Liver (tissue), 9 donors: ENCODE measurements around the gene ELOA. TPM values are rescaled to one million over a fixed set of nuclear protein-coding genes. Genes with fewer than 3 reads are reported as not detected.

ENCODE experiments used
- DNase-seq: peaks from one replicate; pipeline ENCODE4 v3.0.0-alpha.2; 2017; ENCODE audit warnings: low spot score
- H3K27ac ChIP-seq, 2 donors: one replicate each; pipeline ENCODE4 v1.7.0; 2013; ENCODE audit warnings: inconsistent platforms in 2 of 2, low read length in 2 of 2, control low read depth in 1 of 2, low read depth in 1 of 2, mild to moderate bottlenecking in 1 of 2
- H3K27me3 ChIP-seq, 4 donors: one replicate each; pipeline versions ENCODE4 v1.6.1 to v1.7.0; 2013; ENCODE audit warnings: low read length in 3 of 4, inconsistent platforms in 1 of 4, mild to moderate bottlenecking in 1 of 4, moderate library complexity in 1 of 4; ENCODE audit not compliant: control insufficient read depth in 4 of 4, insufficient read depth in 4 of 4
- H3K36me3 ChIP-seq, 4 donors: one replicate each; pipeline versions ENCODE4 v1.6.1 to v1.7.0; 2013; ENCODE audit warnings: low read length in 3 of 4, mild to moderate bottlenecking in 3 of 4, low read depth in 1 of 4, moderate library complexity in 1 of 4; ENCODE audit not compliant: control insufficient read depth in 4 of 4, insufficient read depth in 3 of 4
- H3K4me1 ChIP-seq, 4 donors: one replicate each; pipeline versions ENCODE4 v1.6.1 to v1.7.0; 2013; ENCODE audit warnings: low read length in 3 of 4, mild to moderate bottlenecking in 3 of 4, moderate library complexity in 1 of 4; ENCODE audit not compliant: control insufficient read depth in 4 of 4, insufficient read depth in 4 of 4
- H3K4me3 ChIP-seq, 3 donors: one replicate each; pipeline versions ENCODE4 v1.6.1 to v1.7.0; 2013; ENCODE audit warnings: low read length in 3 of 3, control low read depth in 1 of 3, low read depth in 1 of 3, mild to moderate bottlenecking in 1 of 3
- H3K9ac ChIP-seq, 2 donors: one replicate each; pipeline ENCODE4 v1.7.0; 2013; ENCODE audit warnings: low read length in 2 of 2, mild to moderate bottlenecking in 2 of 2, moderate library complexity in 2 of 2, control low read depth in 1 of 2, low read depth in 1 of 2
- H3K9me3 ChIP-seq, 4 donors: one replicate each; pipeline versions ENCODE4 v1.6.1 to v1.7.0; 2013; ENCODE audit warnings: low read length in 3 of 4; ENCODE audit not compliant: control insufficient read depth in 4 of 4
- CTCF ChIP-seq: fragments of 150-350 bp; IDR thresholded peaks from 2 replicates; pipeline ENCODE4 v1.5.1; 2017; ENCODE audit warnings: improper control_type of control experiment, low read depth, low read length; ENCODE audit not compliant: missing input control
- EGR1 ChIP-seq, 2 donors: IDR thresholded peaks; 2 replicates each; pipeline ENCODE4 v1.6.1; 2016 to 2018; ENCODE audit warnings: antibody characterized with exemption in 2 of 2, low read depth in 2 of 2
- FOXA1 ChIP-seq: IDR thresholded peaks from 2 replicates; pipeline ENCODE4 v1.6.1; 2016; ENCODE audit warnings: antibody characterized with exemption
- FOXA2 ChIP-seq: IDR thresholded peaks from 2 replicates; pipeline ENCODE4 v1.6.1; 2016; ENCODE audit warnings: antibody characterized with exemption
- GABPA ChIP-seq, 2 donors: IDR thresholded peaks in 1 of 2; conservative IDR thresholded peaks in 1 of 2; 2 replicates each; pipeline ENCODE4 v1.6.1; 2016; ENCODE audit warnings: antibody characterized with exemption in 2 of 2, mild to moderate bottlenecking in 1 of 2, moderate library complexity in 1 of 2
- HNF4A ChIP-seq, 2 donors: conservative IDR thresholded peaks; 2 replicates each; pipeline ENCODE4 v1.6.1; 2016; ENCODE audit warnings: antibody characterized with exemption in 2 of 2, mild to moderate bottlenecking in 2 of 2
- HNF4G ChIP-seq: IDR thresholded peaks from 2 replicates; pipeline ENCODE4 v1.6.1; 2016; ENCODE audit warnings: antibody characterized with exemption
- JUND ChIP-seq, 2 donors: IDR thresholded peaks; 2 replicates each; pipeline ENCODE4 v1.6.1; 2016; ENCODE audit warnings: antibody characterized with exemption in 2 of 2
- MAX ChIP-seq: IDR thresholded peaks from 2 replicates; pipeline ENCODE4 v1.6.1; 2016; ENCODE audit warnings: antibody characterized with exemption
- NR2F2 ChIP-seq: IDR thresholded peaks from 2 replicates; pipeline ENCODE4 v1.6.1; 2016; ENCODE audit warnings: antibody characterized with exemption
- RAD21 ChIP-seq, 2 donors: IDR thresholded peaks; 2 replicates each; pipeline ENCODE4 v1.6.1; 2016; ENCODE audit warnings: antibody characterized with exemption in 2 of 2, mild to moderate bottlenecking in 2 of 2
- RXRA ChIP-seq, 2 donors: IDR thresholded peaks; 2 replicates each; pipeline ENCODE4 v1.6.1; 2017 to 2018; ENCODE audit warnings: antibody characterized with exemption in 2 of 2, mild to moderate bottlenecking in 1 of 2
- SP1 ChIP-seq: IDR thresholded peaks from 2 replicates; pipeline ENCODE4 v1.6.1; 2018; ENCODE audit warnings: antibody characterized with exemption, mild to moderate bottlenecking
- TAF1 ChIP-seq: conservative IDR thresholded peaks from 2 replicates; pipeline ENCODE4 v1.6.1; 2016; ENCODE audit warnings: antibody characterized with exemption, mild to moderate bottlenecking
- YY1 ChIP-seq: IDR thresholded peaks from 2 replicates; pipeline ENCODE4 v1.6.1; 2016; ENCODE audit warnings: antibody characterized with exemption, mild to moderate bottlenecking
- WGBS: extraction: QIAGEN DNeasy Blood & Tissue Kit; methylation state at CpG from one replicate; pipeline ENCODE4 v1.1.7; 2013; 5-methylcytosine and 5-hydroxymethylcytosine counted together
- polyA plus RNA-seq, 2 donors: library from polyadenylated mRNA; stranded (reverse) in 1 of 2; unstranded in 1 of 2; fragments of 200-250 nt in 1 of 2; fragments of >200 nt in 1 of 2; fragmentation: Nextera tagmentation in 1 of 2; extraction: Ambion mirVana in 1 of 2; gene quantifications; one replicate each; pipeline versions ENCODE4 v1.2.1 to v1.2.3, GENCODE V29; 2013 to 2015
- total RNA-seq, 2 donors: library from RNA; depleted of rRNA; stranded (reverse); fragments of >200 nt; gene quantifications; one replicate each; pipeline ENCODE4 v1.2.3, GENCODE V29; 2014
- TF ChIP-seq, protein P1 (sequence below): IDR thresholded peaks from 2 replicates; pipeline ENCODE4 v1.6.1; 2016; ENCODE audit warnings: antibody characterized with exemption
- TF ChIP-seq, protein P2 (sequence below): IDR thresholded peaks from 2 replicates; pipeline ENCODE4 v1.6.1; 2016; ENCODE audit warnings: antibody characterized with exemption, mild to moderate bottlenecking
- TF ChIP-seq, protein P3 (sequence below): IDR thresholded peaks from 2 replicates; pipeline ENCODE4 v1.6.1; 2016; ENCODE audit warnings: antibody characterized with exemption
- donor health status: healthy.
- donor health status: healthy.
- donor health status: healthy.
- donor health status: healthy.
- donor health status: healthy.

ELOA gene
- total and polyA plus RNA-seq, 4 donors, result 11.1 to 34.9 (median 24.3) TPM

- Histone ChIP-seq H3K27ac (no peak overlapping the region), H3K9me3 (no peaks in the 10 kb centered on the region), H3K36me3 (peaks cover 0 to 2% (median 2%) of the 10 kb centered on the region in 4 donors), H3K9ac (no peak overlapping the region), H3K4me1 (peaks cover 0 to 26% (median 18%) of the 10 kb centered on the region in 4 donors), H3K27me3 (no peaks in the 10 kb centered on the region), H3K4me3 (no peak overlapping the region)
- TF ChIP-seq HNF4G (no peak), JUND (IDR thresholded peaks at IDR 0.05) (no peak), MAX (no peak), NR2F2 (no peak), YY1 (no peak), CTCF (no peak), SP1 (no peak), HNF4A (conservative IDR thresholded peaks at IDR 0.05) (no peak), FOXA2 (no peak), RAD21 (IDR thresholded peaks at IDR 0.05) (no peak), GABPA (IDR thresholded peaks at IDR 0.05 in 1 of 2, conservative IDR thresholded peaks at IDR 0.05 in 1 of 2) (no peak), FOXA1 (no peak), RXRA (IDR thresholded peaks at IDR 0.05) (no peak), TAF1 (no peak), EGR1 (IDR thresholded peaks at IDR 0.05; ENCODE audit: low read depth in 2 of 2) (no peak)
- TF ChIP-seq, protein P1, sequence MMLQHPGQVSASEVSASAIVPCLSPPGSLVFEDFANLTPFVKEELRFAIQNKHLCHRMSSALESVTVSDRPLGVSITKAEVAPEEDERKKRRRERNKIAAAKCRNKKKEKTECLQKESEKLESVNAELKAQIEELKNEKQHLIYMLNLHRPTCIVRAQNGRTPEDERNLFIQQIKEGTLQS, result no peak
- TF ChIP-seq, protein P2, sequence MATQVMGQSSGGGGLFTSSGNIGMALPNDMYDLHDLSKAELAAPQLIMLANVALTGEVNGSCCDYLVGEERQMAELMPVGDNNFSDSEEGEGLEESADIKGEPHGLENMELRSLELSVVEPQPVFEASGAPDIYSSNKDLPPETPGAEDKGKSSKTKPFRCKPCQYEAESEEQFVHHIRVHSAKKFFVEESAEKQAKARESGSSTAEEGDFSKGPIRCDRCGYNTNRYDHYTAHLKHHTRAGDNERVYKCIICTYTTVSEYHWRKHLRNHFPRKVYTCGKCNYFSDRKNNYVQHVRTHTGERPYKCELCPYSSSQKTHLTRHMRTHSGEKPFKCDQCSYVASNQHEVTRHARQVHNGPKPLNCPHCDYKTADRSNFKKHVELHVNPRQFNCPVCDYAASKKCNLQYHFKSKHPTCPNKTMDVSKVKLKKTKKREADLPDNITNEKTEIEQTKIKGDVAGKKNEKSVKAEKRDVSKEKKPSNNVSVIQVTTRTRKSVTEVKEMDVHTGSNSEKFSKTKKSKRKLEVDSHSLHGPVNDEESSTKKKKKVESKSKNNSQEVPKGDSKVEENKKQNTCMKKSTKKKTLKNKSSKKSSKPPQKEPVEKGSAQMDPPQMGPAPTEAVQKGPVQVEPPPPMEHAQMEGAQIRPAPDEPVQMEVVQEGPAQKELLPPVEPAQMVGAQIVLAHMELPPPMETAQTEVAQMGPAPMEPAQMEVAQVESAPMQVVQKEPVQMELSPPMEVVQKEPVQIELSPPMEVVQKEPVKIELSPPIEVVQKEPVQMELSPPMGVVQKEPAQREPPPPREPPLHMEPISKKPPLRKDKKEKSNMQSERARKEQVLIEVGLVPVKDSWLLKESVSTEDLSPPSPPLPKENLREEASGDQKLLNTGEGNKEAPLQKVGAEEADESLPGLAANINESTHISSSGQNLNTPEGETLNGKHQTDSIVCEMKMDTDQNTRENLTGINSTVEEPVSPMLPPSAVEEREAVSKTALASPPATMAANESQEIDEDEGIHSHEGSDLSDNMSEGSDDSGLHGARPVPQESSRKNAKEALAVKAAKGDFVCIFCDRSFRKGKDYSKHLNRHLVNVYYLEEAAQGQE, result no peak
- TF ChIP-seq, protein P3, sequence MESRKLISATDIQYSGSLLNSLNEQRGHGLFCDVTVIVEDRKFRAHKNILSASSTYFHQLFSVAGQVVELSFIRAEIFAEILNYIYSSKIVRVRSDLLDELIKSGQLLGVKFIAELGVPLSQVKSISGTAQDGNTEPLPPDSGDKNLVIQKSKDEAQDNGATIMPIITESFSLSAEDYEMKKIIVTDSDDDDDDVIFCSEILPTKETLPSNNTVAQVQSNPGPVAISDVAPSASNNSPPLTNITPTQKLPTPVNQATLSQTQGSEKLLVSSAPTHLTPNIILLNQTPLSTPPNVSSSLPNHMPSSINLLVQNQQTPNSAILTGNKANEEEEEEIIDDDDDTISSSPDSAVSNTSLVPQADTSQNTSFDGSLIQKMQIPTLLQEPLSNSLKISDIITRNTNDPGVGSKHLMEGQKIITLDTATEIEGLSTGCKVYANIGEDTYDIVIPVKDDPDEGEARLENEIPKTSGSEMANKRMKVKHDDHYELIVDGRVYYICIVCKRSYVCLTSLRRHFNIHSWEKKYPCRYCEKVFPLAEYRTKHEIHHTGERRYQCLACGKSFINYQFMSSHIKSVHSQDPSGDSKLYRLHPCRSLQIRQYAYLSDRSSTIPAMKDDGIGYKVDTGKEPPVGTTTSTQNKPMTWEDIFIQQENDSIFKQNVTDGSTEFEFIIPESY, result no peak
- no peak for DNase-seq
- 89% methylated on average over 5 of the region's 5 CpGs for WGBS
Measured at GRCh38 chr1:23768733-23769132, 25.5 kb downstream of the ELOA start.
